HCT116 (cell line): ENCODE measurements around the gene ACTR1B.

Source experiments
- CEBPB ChIP-seq: IDR thresholded peaks from 2 replicates; pipeline ENCODE4 v1.6.1; 2012; ENCODE audit warnings: low read depth
- EZH2 ChIP-seq: fragments of 200-600 bp; sonication (generic); IDR thresholded peaks from 2 replicates; pipeline ENCODE4 v1.6.1; 2017; ENCODE audit warnings: antibody characterized with exemption, mixed run types
- POLR2A ChIP-seq: IDR thresholded peaks from 2 replicates; pipeline ENCODE4 v1.7.0; 2011; ENCODE audit warnings: borderline replicate concordance; ENCODE audit not compliant: insufficient read depth, insufficient read length; ENCODE audit errors: extremely low read depth
- TF ChIP-seq, protein P1 (sequence below): IDR thresholded peaks from 2 replicates; pipeline ENCODE4 v1.6.1; 2012
- TF ChIP-seq, protein P2 (sequence below): IDR thresholded peaks from 2 replicates; pipeline ENCODE4 v1.6.1; 2012; ENCODE audit warnings: low read depth

DNA sequence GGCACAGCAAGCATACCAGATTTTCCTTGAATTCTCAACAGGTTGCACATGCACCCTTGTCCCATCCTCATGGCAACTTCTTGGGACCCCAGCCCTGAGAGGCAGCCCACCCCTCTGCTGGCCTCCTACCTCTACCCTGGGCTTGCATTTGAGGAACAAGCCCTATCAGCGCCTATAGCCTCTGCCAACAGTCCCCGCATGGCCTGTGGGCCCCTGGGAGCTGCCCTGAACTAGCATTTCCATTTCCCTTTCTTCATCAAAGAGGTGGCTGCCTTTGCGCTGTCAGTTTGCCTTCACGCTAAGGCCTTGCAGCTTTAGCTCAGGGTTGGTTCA is 44.2 kb upstream of the ACTR1B start:
- TF ChIP-seq POLR2A = no peak
- TF ChIP-seq, protein P1, sequence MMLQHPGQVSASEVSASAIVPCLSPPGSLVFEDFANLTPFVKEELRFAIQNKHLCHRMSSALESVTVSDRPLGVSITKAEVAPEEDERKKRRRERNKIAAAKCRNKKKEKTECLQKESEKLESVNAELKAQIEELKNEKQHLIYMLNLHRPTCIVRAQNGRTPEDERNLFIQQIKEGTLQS = no peak
- no peak for TF ChIP-seq EZH2
- TF ChIP-seq, protein P2, sequence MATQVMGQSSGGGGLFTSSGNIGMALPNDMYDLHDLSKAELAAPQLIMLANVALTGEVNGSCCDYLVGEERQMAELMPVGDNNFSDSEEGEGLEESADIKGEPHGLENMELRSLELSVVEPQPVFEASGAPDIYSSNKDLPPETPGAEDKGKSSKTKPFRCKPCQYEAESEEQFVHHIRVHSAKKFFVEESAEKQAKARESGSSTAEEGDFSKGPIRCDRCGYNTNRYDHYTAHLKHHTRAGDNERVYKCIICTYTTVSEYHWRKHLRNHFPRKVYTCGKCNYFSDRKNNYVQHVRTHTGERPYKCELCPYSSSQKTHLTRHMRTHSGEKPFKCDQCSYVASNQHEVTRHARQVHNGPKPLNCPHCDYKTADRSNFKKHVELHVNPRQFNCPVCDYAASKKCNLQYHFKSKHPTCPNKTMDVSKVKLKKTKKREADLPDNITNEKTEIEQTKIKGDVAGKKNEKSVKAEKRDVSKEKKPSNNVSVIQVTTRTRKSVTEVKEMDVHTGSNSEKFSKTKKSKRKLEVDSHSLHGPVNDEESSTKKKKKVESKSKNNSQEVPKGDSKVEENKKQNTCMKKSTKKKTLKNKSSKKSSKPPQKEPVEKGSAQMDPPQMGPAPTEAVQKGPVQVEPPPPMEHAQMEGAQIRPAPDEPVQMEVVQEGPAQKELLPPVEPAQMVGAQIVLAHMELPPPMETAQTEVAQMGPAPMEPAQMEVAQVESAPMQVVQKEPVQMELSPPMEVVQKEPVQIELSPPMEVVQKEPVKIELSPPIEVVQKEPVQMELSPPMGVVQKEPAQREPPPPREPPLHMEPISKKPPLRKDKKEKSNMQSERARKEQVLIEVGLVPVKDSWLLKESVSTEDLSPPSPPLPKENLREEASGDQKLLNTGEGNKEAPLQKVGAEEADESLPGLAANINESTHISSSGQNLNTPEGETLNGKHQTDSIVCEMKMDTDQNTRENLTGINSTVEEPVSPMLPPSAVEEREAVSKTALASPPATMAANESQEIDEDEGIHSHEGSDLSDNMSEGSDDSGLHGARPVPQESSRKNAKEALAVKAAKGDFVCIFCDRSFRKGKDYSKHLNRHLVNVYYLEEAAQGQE = no peak
- no peak for TF ChIP-seq CEBPB
